HG03139 (cell line): ENCODE results near the gene TRPT1.
"Not testable (repeated sequence)": the region's sequence is repeated elsewhere in the genome, so short reads cannot be mapped to it uniquely, and the experiment has no call there.

ENCODE experiments used
- ATAC-seq: cut with Tn5 transposase; IDR thresholded peaks from one replicate; pipeline ENCODE4 v1.9.1; 2021; ENCODE audit not compliant: unreplicated experiment

TRPT1 gene

DNA sequence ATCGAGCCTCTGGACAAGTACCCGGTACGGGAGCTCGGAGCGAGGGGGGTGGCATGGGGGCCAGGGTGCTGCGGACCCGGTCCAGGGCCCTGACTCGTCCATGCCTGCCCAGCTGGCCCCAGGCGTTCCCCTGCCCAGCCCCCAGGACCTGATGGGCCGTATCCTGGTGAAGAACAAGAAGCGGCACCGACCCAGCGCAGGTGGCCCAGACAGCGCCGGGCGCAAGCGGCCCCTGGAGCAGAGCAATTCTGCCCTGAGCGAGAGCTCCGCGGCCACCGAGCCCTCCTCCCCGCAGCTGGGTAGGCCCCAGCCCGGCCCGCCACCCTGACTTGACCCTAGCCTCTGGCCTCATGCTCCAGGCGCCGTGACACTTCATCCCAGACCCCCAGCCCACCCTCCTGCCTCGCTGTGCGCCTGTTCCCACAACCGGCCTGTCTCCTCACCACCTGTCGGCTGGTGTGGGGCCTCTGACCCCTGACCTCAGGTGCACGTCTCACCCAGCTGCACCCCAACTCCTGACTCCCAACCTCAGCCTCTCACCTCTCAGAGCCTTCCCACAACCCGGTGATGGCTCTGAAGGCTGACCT lies 33.1 kb upstream of the TRPT1 start:
- ATAC-seq, result no peak

DNA sequence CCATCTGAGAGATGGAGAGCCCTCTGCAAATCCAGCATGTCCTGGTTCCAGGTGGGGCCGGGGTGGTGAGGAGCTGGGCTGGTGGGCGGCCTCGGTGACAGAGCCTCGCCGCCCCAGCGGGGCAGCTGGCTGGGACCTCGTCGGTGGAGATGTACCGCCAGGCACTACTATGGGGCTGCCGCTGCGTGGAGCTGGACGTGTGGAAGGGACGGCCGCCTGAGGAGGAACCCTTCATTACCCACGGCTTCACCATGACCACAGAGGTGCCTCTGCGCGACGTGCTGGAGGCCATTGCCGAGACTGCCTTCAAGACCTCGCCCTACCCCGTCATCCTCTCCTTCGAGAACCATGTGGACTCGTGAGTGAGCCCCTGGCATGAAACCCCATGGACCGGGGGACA lies 32.4 kb upstream of the TRPT1 start:
- ATAC-seq, result no peak

DNA sequence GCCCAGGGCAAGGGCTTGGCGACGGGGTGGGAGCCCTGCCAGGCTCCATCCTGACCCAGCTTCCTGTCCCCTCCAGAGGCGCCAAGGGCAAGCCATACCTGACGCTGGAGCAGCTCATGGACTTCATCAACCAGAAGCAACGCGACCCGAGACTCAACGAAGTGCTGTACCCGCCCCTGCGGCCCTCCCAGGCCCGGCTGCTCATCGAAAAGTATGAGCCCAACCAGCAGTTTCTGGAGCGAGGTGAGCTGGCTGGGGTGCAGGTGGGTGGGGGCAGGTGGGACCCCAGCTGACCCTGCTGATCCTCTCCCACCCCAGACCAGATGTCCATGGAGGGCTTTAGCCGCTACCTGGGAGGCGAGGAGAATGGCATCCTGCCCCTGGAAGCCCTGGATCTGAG lies 30.3 kb upstream of the TRPT1 start:
- no peak for ATAC-seq

DNA sequence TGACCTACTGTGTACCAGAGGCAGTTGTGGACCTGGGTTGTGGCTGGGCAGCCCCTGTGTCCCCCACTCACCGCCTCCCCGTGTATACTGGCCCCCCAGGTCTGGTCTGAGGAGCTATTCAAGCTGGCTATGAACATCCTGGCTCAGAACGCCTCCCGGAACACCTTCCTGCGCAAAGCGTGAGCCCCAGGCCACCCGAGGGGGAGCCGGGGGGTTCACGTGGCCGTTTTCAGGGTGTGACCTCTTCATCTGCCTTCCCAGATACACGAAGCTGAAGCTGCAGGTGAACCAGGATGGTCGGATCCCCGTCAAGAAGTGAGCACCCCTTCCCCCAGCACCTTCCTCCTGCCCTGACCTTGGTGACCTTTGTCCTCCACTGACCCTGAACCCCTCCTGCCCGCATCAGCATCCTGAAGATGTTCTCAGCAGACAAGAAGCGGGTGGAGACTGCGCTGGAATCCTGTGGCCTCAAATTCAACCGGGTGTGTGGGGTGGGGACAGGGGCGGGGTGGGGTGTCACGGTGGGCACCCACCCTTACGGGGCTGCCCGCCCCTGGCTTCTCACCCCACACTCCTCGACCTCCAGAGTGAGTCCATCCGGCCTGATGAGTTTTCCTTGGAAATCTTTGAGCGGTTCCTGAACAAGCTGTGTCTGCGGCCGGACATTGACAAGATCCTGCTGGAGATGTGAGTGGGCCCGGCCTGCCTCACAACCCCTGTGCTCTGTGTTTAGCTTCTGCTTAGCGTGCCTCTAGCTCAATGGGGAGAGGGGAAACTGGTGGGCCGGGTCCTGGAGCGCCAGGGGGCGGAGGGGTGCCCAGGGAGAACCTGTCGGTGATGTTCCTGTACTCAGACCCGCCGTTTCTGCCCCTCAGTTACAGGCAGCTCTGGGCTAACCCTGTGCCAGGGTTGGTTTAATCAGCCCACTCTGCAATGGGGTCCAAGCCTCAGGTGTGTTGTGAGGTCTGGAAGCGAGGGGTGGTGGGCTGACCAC lies 29.4 kb upstream of the TRPT1 start:
- no peak for ATAC-seq

DNA sequence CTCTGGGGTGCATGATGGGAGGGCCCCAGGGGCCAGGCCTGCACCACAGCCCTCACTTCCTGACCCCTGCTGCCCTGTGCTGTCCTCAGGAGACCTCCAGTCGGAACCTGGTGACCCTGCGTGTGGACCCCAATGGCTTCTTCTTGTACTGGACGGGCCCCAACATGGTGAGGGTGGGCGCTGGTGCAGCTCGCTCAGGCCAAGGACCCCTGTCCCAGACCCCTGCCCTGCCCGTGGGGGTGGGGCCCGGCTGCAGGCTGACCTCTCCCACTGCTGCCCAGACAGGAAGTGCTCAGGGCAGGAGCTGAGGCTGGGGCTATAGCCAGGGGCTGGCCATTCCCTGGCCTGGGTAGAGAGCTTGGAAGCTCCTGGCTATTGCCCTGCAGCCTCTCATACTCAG lies 28.3 kb upstream of the TRPT1 start:
- ATAC-seq, result no peak

DNA sequence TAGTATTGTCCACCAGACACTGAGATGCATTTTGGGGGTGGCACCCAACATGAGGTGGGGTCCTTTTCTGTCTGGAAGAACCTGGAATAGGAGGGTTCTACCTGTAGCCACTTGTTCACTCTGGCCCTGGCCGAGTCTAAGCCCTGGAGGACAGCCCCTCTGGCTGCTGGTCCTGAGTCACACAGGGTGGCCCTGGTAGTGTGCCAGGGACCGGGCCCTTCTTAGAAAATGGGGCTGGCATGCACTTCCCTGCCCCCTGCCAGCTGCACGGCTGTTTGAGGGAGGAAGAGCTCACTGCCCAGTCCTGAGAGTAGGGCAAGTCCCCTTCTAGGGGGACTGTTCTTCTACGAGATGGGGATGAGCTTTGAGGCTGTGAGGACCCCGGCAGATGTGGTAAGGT lies 27.5 kb upstream of the TRPT1 start:
- ATAC-seq, result no peak

DNA sequence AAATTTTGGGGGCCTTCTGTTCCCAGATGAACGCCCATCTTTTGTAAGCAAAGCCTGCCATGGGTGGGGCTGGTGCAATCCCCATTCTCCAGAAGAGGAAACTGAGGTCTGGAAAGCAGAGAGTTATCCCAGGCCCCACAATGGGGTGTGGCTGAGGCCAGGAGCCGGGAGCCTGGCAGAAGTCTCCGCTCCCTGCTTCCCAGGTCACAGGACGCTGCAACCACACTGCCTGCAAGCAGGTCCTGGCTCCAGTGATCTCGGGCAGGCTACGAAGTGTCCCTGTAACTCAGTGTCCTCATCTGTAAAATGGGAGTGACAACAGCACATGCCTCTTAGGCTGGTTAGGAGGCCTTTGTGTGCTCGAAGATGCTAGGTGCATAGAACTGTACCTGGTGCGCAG lies 27.1 kb upstream of the TRPT1 start:
- ATAC-seq, result no peak

DNA sequence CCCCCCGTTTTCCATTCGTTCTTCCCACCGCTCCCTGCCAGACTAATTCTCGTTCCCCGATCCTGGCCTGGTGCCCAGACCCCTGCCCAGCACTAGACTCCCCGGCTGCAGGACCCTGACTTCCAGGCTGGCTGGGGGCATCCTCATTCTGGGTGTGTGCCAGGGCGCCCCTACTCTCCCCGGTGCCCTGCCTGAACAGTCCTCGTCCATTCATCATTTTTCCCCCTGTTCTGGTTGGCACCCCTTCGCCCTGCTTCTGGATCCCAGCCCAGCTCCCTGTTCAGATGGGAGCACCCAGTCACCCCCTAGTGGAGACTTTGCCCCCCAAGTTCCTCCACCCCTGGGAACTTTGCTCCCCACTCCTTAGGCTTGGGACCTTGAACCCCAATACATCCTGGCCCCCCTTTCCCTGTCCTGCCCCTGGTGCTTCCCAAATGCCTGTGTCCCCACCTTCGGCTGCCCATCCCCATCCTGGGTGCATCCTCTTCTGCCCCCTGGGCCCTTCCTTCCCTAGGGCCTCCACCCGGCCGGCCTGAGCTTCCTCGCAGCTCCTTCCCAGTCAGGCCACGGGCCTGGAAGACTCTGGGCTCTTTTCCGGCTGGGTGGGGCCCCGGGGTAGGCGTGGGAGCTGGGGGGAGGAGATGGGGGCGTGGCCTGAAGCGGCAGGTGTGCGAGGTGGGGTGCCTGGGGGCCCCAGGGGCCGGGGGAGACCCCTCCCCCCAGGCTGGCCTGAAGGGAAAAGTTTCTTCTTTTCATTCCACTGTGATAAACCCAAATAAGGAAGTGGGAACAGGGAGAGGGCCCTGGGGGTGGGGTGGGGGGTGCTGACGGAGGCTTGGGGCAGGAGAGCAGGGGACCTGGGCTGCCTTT lies 26.3 kb upstream of the TRPT1 start:
- no peak for ATAC-seq

DNA sequence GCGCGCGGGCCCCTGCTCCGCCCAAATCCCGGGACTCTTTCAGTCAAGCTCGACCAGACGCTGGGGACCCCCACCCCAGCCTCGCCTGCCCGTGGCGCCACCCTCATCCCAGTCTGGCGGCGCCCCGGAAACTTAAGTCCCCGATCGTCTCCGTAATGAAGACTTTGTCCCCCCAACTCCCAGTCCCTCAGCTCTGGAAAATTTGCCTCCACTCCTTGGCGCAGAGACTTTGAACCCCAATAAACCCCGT lies 25.7 kb upstream of the TRPT1 start:
- peak; percentile 13 for ATAC-seq

DNA sequence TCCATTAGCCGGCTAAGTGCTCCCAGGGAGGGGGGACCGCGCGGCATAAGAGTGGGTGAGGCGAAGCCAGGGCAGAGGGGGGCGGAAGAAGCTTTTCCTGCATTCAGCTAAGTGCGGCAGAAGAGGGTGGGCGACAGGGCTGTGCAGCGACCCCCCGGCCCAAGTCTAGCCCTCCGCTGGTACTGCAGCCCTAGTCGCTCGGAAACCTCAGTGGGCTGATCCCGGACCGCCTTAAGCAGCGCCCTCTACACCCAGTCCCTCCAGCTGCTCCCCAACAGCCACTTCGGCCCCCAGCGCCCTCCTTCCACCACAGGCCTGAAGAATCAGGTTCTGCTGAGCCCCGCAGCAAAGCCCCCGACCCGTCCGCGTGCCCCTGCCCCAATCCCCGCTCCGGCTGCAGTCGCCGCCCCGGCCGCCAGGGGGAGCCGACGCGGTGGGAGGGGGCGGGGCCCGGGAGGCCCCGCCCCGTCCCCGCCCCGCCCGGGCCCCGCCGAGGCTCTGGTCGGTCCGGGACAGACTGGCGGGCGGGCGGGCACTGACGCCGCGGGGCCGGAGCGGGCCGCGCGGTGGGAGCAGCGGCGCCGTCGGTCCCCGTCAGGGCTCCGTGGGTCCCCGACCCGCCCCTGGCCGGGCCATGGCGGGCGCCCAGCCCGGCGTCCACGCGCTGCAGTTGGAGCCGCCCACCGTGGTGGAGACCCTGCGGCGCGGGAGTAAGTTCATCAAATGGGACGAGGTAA lies 25.2 kb upstream of the TRPT1 start, which contains the start of gene PLCB3:
PLCB3 (plus strand) TSS at position 515 of the 737 bp plus-strand sequence; CDS start at position 635, 120 bp downstream.
- peak; percentile 39 for ATAC-seq

DNA sequence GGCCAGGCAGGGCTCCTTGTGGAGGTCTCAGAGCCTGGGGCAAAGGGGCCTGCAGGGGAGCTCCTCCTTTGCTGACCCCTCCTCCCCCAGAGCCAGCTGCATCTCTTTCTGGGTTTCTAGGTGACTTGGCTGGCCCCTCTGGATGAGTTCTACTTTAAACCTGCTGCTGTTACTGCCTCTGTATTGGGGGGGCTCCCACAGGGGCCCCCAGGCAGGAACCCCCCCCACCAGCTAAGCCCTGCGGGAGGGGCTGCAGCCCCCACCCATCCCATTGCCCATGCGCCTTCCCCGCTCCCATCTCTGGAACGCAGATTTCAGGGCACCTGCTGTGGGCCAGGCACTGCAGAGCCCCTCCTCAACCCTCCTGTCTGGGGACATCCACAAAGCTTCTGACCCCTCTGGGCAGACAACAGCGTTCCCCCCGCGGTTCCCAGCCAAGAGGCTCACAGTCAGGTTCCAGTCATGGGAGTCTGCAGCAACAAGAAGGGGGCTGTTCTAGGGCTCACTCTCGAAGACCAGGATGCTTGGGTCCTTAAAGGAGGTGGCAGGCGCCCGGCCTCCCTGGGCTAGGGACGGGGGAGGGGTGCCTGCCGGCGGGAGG lies 24.5 kb upstream of the TRPT1 start:
- ATAC-seq, result no peak

DNA sequence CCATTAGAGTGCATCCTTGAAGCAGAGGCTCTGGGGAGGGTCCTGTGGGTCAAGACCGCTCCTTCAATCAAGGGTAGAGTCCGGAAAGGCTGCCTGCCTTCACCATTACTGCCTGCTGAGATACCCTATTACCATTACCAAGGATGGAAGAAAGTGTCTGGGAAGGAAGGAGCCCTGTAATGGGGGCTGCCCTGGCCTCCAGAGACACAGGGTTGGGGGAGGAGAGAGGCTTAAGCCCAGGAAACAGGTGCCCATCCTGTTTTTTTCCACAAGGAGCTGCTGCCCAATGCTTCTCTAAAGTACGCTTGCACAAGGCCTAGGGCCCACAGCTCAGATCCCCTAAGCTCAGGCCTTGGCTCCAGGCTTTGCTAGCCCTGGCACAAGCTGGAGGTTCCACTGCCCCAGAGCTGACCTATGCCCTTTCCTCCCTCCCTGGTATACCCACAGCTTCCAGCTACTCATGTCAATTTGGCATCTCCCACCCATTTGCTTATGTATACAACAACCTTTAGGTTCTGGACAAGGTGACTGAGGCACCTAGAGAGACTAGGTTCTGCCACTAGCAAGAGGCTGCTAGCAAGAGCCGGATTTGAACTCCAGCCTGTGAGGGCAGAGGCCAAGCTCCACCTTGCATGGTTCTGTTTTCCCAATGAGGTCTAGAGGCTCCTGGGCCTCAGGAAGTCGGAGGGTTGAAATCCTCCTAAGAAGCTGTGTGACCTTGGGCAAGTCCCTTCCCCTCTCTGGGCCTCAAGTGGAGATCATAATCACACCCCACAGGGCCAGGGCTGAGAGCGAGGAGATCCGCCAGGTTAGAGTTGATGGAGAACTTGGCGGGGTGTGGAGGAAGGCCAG lies 23.8 kb upstream of the TRPT1 start:
- ATAC-seq, result no peak

DNA sequence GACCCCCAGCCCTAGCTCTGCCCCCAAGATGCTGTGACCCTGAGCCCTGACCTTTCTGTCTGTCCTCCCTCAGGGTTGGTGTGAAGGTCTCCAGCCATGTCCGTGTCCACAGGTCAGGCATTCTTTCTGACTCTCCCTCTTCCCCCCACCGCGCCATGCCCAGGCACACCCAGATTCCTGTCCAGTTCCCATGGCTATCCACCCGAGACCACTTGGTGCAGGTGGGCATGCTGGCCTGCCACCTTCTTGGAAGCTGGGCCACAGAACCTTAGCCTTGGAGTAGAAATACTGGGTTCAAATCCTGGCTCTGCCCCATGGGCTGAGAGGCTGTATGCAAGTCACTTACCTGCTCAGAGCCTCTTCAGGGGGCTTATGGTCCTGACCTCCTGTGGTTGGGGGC lies 23.1 kb upstream of the TRPT1 start:
- ATAC-seq, result no peak

DNA sequence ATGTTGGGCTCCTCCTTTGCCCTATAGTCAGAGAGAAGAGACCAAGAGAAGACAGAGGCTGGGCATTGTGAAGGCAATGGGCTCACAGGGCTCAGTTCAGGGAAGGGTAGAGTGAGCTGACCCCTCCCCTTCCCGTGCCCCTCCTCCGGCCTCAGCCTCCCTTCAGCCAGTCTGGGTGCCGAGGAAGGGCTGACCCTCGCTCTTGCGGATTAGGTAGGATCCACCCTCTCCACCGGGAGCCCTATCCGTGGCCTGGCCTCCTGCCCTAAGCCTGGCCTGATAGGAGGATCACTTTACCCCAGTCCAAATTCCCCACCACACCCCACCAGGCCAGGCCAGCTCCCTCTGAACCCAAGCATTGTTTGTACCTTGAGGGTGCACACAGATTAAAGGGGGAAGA lies 22.6 kb upstream of the TRPT1 start:
- ATAC-seq, result no peak

DNA sequence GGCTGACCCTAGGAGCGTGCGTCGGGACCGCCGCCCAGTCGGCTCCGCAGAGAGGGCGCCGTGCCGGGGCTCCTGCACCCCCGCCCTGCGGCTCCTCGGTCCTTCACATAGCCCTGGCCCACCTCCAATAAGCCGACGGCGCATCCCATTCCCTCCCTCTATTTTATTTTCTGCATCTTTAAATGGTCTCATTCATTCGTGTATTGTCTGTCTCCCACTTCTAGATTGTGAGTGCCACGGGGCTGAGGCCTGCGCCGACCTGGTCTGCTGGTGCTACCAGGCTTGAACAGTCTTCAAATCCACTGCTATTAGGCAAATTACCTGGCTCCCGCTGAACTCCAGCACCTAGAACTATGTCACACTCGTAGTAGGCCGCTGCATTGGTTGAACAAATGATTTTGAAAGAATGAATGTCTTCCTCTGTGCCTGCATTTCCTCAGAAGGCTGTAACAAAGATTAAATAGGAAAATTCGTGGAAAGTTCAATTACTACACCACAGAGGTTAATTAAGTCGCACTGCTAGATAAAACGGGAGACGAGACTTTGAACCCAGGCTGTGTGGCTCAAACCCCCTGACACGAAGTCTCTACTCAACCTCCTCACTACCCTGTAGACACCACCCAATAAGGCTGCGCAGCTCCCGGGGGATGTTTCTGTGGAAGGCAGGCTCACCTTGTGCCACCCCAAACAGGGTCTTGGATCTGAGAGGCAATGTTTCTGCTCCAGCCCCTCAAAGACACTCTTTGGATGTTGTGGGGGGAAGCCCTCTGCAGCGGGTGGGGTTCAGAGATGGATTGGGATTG lies 21.9 kb upstream of the TRPT1 start:
- no peak for ATAC-seq

DNA sequence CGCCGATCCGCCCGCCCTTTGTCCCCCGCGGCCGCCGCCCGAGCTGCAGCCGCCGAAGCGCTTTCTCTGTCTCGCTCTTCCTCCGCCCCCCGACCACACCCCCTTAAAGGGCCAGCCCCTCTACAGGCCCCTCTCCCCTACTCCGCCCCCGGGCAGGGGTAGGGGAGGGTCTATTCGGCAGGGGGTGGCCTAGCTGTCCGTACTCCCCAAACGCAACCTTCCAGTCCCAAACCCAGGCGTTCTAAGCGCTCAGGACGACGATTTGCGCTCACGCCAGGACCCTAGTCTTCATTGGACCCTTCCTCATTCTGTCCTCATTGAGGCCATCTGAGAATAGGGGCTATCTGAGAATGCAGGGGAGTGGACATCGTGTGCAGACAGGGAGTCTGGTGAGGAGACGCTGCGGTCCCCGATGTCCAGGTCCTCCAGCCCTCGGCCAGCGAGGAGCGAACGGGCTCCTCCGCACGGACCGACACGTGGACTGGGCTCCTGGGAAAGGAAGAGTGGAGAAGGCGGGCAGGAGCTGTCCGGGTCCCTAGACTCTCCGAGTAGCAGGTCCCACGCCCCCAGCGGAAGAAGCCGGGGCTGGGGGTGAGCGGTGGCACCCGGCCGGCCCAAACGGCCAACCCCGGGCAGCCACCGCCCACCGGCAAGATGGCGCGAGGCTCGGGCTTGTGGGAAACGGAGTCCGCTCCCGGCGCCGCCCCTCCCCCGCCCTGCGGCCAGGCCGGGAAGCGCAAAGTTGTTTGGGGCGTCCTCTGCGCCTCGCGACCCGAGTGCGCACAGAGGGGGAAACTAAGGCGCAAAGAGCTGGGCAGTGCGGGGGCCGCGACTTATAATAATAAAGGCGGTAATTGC lies 21.1 kb upstream of the TRPT1 start, which contains the start of gene PPP1R14B:
PPP1R14B (minus strand) TSS at position 73 of the 858 bp plus-strand sequence. CDS start 270 bp downstream, outside the sequence.
- no peak for ATAC-seq

DNA sequence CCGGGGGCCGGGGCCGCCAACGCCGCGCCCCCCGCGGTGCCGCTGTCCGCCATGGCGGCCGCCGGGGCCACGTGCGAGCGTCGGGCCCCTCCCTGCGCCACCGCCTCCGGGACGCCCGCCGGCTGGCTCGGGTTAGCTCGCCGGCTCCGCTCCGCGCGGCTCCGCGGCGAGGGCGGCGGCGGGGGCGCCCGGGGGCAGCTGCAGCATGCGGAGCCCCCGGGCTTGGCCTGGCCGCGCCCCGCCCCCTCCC lies 20.6 kb upstream of the TRPT1 start:
- ATAC-seq, result not testable (repeated sequence)
